WTC11 (cell line): ENCODE measurements around the gene TAF4. TPM values are rescaled to one million over a fixed set of nuclear protein-coding genes. Genes with fewer than 3 reads are reported as not detected.

Experiments
- ATAC-seq: fragments of 200-7000 bp; cut with Tn5 transposase; 2 replicates; pipeline ENCODE4 v1.10.0; 2021; ENCODE audit warnings: mild to moderate bottlenecking, moderate library complexity
- CTCF ChIA-PET: fragments of 300-600 bp; sonication (Branson Sonifier 250); formaldehyde crosslinking; loops from one replicate; lab custom pipeline; 2021; ENCODE audit warnings: antibody characterized with exemption; lab: Charles Lee
- POLR2A ChIA-PET: fragments of 350-600 bp; sonication (Branson Sonifier 250); formaldehyde crosslinking; loops from one replicate; lab custom pipeline; 2021; ENCODE audit warnings: antibody characterized with exemption; lab: Charles Lee
- DNase-seq: peaks from one replicate; pipeline ENCODE4 v3.0.0; 2021; ENCODE audit warnings: low spot score
- H3K27ac Mint-ChIP-seq: 2 replicates; pipeline ENCODE4 v1.8.0; 2021; ENCODE audit warnings: mixed read lengths
- H3K27me3 Mint-ChIP-seq: 2 replicates; pipeline ENCODE4 v1.8.0; 2021; ENCODE audit warnings: low read depth, mild to moderate bottlenecking, moderate library complexity, mixed read lengths
- H3K36me3 Mint-ChIP-seq: 2 replicates; pipeline ENCODE4 v1.8.0; 2021; ENCODE audit warnings: mixed read lengths
- H3K4me1 Mint-ChIP-seq: 2 replicates; pipeline ENCODE4 v1.8.0; 2022; ENCODE audit warnings: mixed read lengths
- H3K4me3 Mint-ChIP-seq: 2 replicates; pipeline ENCODE4 v1.8.0; 2021; ENCODE audit warnings: mild to moderate bottlenecking, moderate library complexity, mixed read lengths
- H3K9me3 Mint-ChIP-seq: 2 replicates; pipeline ENCODE4 v1.8.0; 2021; ENCODE audit warnings: mixed read lengths
- AR ChIP-seq: fragments of 250-450 bp; sonication (Bioruptor Pico); IDR thresholded peaks from 2 replicates; pipeline ENCODE4 v1.9.0; 2021; ENCODE audit warnings: mild to moderate bottlenecking
- ARID4B ChIP-seq: sonication (generic); formaldehyde crosslinking; IDR thresholded peaks from 2 replicates; pipeline ENCODE4 v1.8.0; 2023; ENCODE audit warnings: missing genetic modification reagents, mild to moderate bottlenecking, borderline replicate concordance
- ATF1 ChIP-seq: sonication (generic); formaldehyde crosslinking; IDR thresholded peaks from 2 replicates; pipeline ENCODE4 v1.8.1; 2023; ENCODE audit warnings: mild to moderate bottlenecking, moderate library complexity, missing genetic modification reagents
- CTCF ChIP-seq: fragments of 200-600 bp; IDR thresholded peaks from 2 replicates; pipeline ENCODE4 v1.8.0; 2022; ENCODE audit warnings: antibody characterized with exemption
- E2F1 ChIP-seq: sonication (generic); formaldehyde crosslinking; IDR thresholded peaks from 2 replicates; pipeline ENCODE4 v1.8.0; 2022; ENCODE audit warnings: mild to moderate bottlenecking, missing genetic modification reagents
- NFATC4 ChIP-seq: fragments of 250-450 bp; sonication (Bioruptor Pico); IDR thresholded peaks from 2 replicates; pipeline ENCODE4 v1.9.0; 2021; ENCODE audit warnings: mild to moderate bottlenecking
- NR1H2 ChIP-seq: sonication (generic); formaldehyde crosslinking; IDR thresholded peaks from 2 replicates; pipeline ENCODE4 v1.9.0; 2021; ENCODE audit warnings: mild to moderate bottlenecking, moderate library complexity, missing genetic modification reagents
- NR2C2 ChIP-seq: sonication (generic); formaldehyde crosslinking; IDR thresholded peaks from 2 replicates; pipeline ENCODE4 v1.8.0; 2022; ENCODE audit warnings: mild to moderate bottlenecking, missing genetic modification reagents
- PRDM15 ChIP-seq: sonication (generic); formaldehyde crosslinking; IDR thresholded peaks from 2 replicates; pipeline ENCODE4 v1.8.0; 2022; ENCODE audit warnings: missing genetic modification reagents
- PRRX2 ChIP-seq: fragments of 250-450 bp; sonication (Bioruptor Pico); IDR thresholded peaks from 2 replicates; pipeline ENCODE4 v1.8.0; 2021; ENCODE audit warnings: mild to moderate bottlenecking
- SMAD4 ChIP-seq: sonication (generic); formaldehyde crosslinking; IDR thresholded peaks from 2 replicates; pipeline ENCODE4 v1.8.0; 2022; ENCODE audit warnings: mild to moderate bottlenecking, missing genetic modification reagents
- STAT6 ChIP-seq: sonication (generic); formaldehyde crosslinking; conservative IDR thresholded peaks from 2 replicates; pipeline ENCODE4 v1.8.1; 2023; ENCODE audit warnings: mild to moderate bottlenecking, low read depth, missing genetic modification reagents, moderate library complexity
- TEAD1 ChIP-seq: sonication (generic); formaldehyde crosslinking; IDR thresholded peaks from 2 replicates; pipeline ENCODE4 v1.8.0; 2022; ENCODE audit warnings: mild to moderate bottlenecking, missing genetic modification reagents
- ZNF396 ChIP-seq: fragments of 250-450 bp; sonication (Bioruptor Pico); IDR thresholded peaks from 2 replicates; pipeline ENCODE4 v1.8.0; 2021; ENCODE audit warnings: mild to moderate bottlenecking, moderate library complexity, borderline replicate concordance
- total RNA-seq: library from RNA; stranded (reverse); gene quantifications from 3 replicates; pipeline ENCODE4 v1.2.3, GENCODE V29; 2021

The TAF4 gene
- total RNA-seq, 1 experiment from 2014 or later: 34.4 TPM

GRCh38 chr20:61997372-61997771, 68.3 kb downstream of the TAF4 start:
- Mint-ChIP-seq H3K27ac (no peak overlapping the region), H3K27me3 (no peaks in the 10 kb centered on the region), H3K36me3 (peaks cover 87% of the 10 kb centered on the region), H3K9me3 (no peaks in the 10 kb centered on the region), H3K4me1 (no peaks in the 10 kb centered on the region), H3K4me3 (no peak overlapping the region)
- DNase-seq: no peak
- ChIA-PET CTCF (no interaction called here), POLR2A (no interaction called here)
- TF ChIP-seq NFATC4 (CRISPR knock-in tag) (no peak), PRDM15 (CRISPR knock-in tag) (peak; percentile 52), NR2C2 (CRISPR knock-in tag) (no peak), ARID4B (CRISPR knock-in tag) (no peak), ZNF396 (CRISPR knock-in tag) (no peak), SMAD4 (no peak), NR1H2 (CRISPR knock-in tag) (no peak)
- ATAC-seq: no peak

- Mint-ChIP-seq H3K4me1 (no peaks in the 10 kb centered on the region), H3K27ac (no peak overlapping the region; the same call in 1 of the 2 replicates), H3K9me3 (peaks cover 9% of the 10 kb centered on the region), H3K4me3 (no peak overlapping the region), H3K36me3 (peaks cover 91% of the 10 kb centered on the region), H3K27me3 (no peaks in the 10 kb centered on the region)
- ChIA-PET CTCF (no interaction called here), POLR2A (no interaction called here)
- no peak for ATAC-seq
- DNase-seq: no peak
- TF ChIP-seq STAT6 (CRISPR knock-in tag): no peak
- TF ChIP-seq ZNF396 (CRISPR knock-in tag): no peak
- no peak for TF ChIP-seq AR
- TF ChIP-seq SMAD4: no peak
- no peak for TF ChIP-seq NFATC4 (CRISPR knock-in tag)
- no peak for TF ChIP-seq TEAD1
- no peak for TF ChIP-seq PRRX2 (CRISPR knock-in tag)
- no peak for TF ChIP-seq E2F1 (CRISPR knock-in tag)
- TF ChIP-seq CTCF: no peak
- TF ChIP-seq ATF1: no peak
Measured at GRCh38 chr20:61994546-61994945, 71.1 kb downstream of the TAF4 start.
